GM23338 (cell line): ENCODE results near the gene SETBP1.

Experiments used
- EZH2 ChIP-seq: fragments of 200-600 bp; sonication (generic); IDR thresholded peaks from one replicate; pipeline ENCODE4 v1.8.0; 2017; ENCODE audit warnings: antibody characterized with exemption, mild to moderate bottlenecking, low read depth; ENCODE audit not compliant: unreplicated experiment
- EZH2phosphoT487 ChIP-seq: fragments of 200-600 bp; sonication (generic); IDR thresholded peaks from one replicate; pipeline ENCODE4 v1.8.1; 2018; ENCODE audit warnings: antibody characterized with exemption; ENCODE audit not compliant: unreplicated experiment
- JUNB ChIP-seq: IDR thresholded peaks from one replicate; pipeline ENCODE4 v1.6.1; 2016; ENCODE audit warnings: antibody characterized with exemption; ENCODE audit not compliant: unreplicated experiment
- NANOG ChIP-seq: IDR thresholded peaks from 2 replicates; pipeline ENCODE4 v1.6.1; 2016; ENCODE audit warnings: antibody characterized with exemption, borderline replicate concordance
- POLR2AphosphoS5 ChIP-seq: IDR thresholded peaks from 2 replicates; pipeline ENCODE4 v1.6.1; 2016; ENCODE audit warnings: antibody characterized with exemption, low read depth
- ZNF114 ChIP-seq: fragments of 250-450 bp; sonication (Bioruptor Pico); IDR thresholded peaks from 2 replicates; pipeline ENCODE4 v1.5.0; 2020; ENCODE audit warnings: mild to moderate bottlenecking, moderate library complexity
- ZNF331 ChIP-seq: fragments of 250-450 bp; sonication (Bioruptor Pico); IDR thresholded peaks from 2 replicates; pipeline ENCODE4 v1.5.0; 2020; ENCODE audit warnings: low read depth, mild to moderate bottlenecking, moderate library complexity
- TF ChIP-seq, protein P1 (sequence below), 2 experiments: fragments of 200-600 bp in 1 of 2; sonication (generic) in 1 of 2; conservative IDR thresholded peaks; 2 replicates each; pipeline versions ENCODE4 v1.5.1 to v1.6.1; 2016 to 2017; ENCODE audit warnings: antibody characterized with exemption in 2 of 2, low read depth in 2 of 2, mild to moderate bottlenecking in 2 of 2, moderate library complexity in 1 of 2

DNA sequence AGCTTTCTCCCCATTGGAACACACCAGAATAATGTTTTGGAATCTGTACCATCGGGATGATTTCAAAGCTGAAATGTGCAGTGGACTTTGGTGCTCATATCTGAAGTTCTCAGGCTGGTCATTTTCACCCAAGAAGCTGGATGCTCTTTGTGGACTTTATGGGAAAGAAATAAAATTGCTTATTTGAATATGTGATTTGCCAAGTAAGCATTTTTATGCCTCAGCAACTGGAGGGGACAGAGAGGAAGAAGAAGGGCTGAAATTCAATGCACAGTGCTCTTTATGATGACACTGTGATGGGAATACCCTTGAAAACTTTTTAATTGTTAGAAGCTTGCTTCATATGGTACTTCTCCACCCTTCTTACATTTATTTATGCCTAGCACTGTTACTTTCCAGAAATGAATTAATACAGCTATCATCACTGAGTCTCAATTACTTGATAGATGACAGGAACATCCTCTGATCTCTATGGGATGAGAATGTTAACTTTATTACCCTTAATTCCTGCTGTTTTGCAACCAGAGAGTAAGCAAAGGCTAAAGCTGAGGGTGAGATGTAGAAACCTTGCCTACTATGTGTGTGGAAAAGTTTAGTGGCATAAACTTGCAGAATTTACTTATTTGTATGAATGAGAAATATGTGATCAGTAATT is 23.6 kb downstream of the SETBP1 start:
- no peak for TF ChIP-seq POLR2AphosphoS5
- TF ChIP-seq, protein P1, sequence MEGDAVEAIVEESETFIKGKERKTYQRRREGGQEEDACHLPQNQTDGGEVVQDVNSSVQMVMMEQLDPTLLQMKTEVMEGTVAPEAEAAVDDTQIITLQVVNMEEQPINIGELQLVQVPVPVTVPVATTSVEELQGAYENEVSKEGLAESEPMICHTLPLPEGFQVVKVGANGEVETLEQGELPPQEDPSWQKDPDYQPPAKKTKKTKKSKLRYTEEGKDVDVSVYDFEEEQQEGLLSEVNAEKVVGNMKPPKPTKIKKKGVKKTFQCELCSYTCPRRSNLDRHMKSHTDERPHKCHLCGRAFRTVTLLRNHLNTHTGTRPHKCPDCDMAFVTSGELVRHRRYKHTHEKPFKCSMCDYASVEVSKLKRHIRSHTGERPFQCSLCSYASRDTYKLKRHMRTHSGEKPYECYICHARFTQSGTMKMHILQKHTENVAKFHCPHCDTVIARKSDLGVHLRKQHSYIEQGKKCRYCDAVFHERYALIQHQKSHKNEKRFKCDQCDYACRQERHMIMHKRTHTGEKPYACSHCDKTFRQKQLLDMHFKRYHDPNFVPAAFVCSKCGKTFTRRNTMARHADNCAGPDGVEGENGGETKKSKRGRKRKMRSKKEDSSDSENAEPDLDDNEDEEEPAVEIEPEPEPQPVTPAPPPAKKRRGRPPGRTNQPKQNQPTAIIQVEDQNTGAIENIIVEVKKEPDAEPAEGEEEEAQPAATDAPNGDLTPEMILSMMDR (conservative IDR thresholded peaks at IDR 0.05; ENCODE audit: low read depth in 2 of 2) = no peak
- TF ChIP-seq ZNF114 (CRISPR knock-in tag) = no peak
- TF ChIP-seq EZH2 = no peak
- TF ChIP-seq JUNB = no peak
- no peak for TF ChIP-seq ZNF331
- no peak for TF ChIP-seq EZH2phosphoT487
- no peak for TF ChIP-seq NANOG
